ENCODE measurements around the gene KIF2B. TPM values are rescaled to one million over a fixed set of nuclear protein-coding genes. Genes with fewer than 3 reads are reported as not detected.

The KIF2B gene
- total RNA-seq, 4 donors from 2014 or later: not detected

DNA sequence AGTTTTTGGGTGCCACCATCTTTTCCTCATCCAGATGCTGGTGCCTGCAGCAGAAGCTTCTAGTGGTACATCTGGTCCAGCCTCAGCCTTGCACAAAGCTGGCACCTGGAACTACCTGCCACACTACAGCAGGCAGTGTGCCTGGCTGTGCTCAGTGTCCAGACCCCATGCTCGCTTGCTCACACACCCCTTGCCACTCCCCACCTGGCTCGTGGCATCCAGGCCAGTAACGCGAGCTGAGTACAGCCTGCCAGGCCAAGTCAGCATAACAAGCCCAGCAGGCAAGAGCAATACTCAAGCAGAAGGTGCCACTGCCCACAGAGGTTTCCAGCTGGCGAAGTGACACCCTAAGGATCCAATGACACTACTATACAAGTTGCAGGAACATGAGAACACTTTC is 29.7 kb upstream of the KIF2B start:
- Histone ChIP-seq H3K27ac (no peak overlapping the region), H3K4me1 (no peaks in the 10 kb centered on the region), H3K27me3 (no peaks in the 10 kb centered on the region), H3K9me3 (no peaks in the 10 kb centered on the region), H3K36me3 (no peaks in the 10 kb centered on the region), H3K4me3 (no peak overlapping the region)
- WGBS, 2 donors (ENCODE audit: low coverage in 1 of 2): 87% methylated on average over 5 of the region's 5 CpGs; no CpG with 5 or more reads in 1 of the 2 donors
- in situ Hi-C loops (cut with MboI; ENCODE audit: low pct_ligation_motif_present in 1 of 4, low pct_unique_long_range_greater_than_20kb in 1 of 4, low sequenced_read_pairs in 3 of 4): no loop called here
- intact Hi-C loops (cut with DNase I; ENCODE audit: low total_unique reads): no loop called here
- TF ChIP-seq EP300 (IDR thresholded peaks at IDR 0.05; ENCODE audit: low read depth): no peak
- TF ChIP-seq, protein P1, sequence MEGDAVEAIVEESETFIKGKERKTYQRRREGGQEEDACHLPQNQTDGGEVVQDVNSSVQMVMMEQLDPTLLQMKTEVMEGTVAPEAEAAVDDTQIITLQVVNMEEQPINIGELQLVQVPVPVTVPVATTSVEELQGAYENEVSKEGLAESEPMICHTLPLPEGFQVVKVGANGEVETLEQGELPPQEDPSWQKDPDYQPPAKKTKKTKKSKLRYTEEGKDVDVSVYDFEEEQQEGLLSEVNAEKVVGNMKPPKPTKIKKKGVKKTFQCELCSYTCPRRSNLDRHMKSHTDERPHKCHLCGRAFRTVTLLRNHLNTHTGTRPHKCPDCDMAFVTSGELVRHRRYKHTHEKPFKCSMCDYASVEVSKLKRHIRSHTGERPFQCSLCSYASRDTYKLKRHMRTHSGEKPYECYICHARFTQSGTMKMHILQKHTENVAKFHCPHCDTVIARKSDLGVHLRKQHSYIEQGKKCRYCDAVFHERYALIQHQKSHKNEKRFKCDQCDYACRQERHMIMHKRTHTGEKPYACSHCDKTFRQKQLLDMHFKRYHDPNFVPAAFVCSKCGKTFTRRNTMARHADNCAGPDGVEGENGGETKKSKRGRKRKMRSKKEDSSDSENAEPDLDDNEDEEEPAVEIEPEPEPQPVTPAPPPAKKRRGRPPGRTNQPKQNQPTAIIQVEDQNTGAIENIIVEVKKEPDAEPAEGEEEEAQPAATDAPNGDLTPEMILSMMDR (IDR thresholded peaks at IDR 0.05): no peak
- no peak for TF ChIP-seq POLR2AphosphoS5 (IDR thresholded peaks at IDR 0.05)
- no peak for TF ChIP-seq POLR2A (IDR thresholded peaks at IDR 0.05)
- no peak for DNase-seq

DNA sequence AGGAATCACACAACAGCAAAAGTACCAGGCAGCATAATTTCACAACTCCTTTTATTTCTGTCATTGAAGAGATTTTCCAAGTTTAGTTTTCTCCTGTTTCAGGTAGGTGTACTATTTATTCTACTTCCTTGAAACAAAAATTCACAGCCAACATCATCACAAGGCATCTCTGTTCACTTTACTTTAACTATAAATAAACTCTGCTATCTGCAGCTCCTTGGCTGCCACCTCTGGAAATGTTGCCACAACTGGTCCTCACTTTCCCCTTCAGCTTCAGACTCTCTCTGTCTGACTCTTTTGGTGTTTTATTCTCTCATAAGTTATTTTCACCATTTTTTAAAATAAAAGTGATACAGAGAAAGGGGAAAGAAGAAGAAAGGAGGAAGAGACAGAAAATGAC is 27.9 kb upstream of the KIF2B start:
- in situ Hi-C loops (cut with MboI; ENCODE audit: low pct_ligation_motif_present in 1 of 4, low pct_unique_long_range_greater_than_20kb in 1 of 4, low sequenced_read_pairs in 3 of 4): no loop called here

GRCh38 chr17:53796642-53797041 is 26.1 kb upstream of the KIF2B start:
- Histone ChIP-seq H3K36me3 (no peaks in the 10 kb centered on the region), H3K9me3 (no peaks in the 10 kb centered on the region), H3K4me1 (no peaks in the 10 kb centered on the region), H3K4me3 (no peak overlapping the region), H3K27ac (no peak overlapping the region), H3K27me3 (no peaks in the 10 kb centered on the region)
- TF ChIP-seq POLR2AphosphoS5 (IDR thresholded peaks at IDR 0.05) (no peak), EP300 (IDR thresholded peaks at IDR 0.05; ENCODE audit: low read depth) (no peak), POLR2A (IDR thresholded peaks at IDR 0.05) (no peak)
- TF ChIP-seq, protein P1 (IDR thresholded peaks at IDR 0.05): no peak
- in situ Hi-C loops (cut with MboI; ENCODE audit: low pct_ligation_motif_present in 1 of 4, low pct_unique_long_range_greater_than_20kb in 1 of 4, low sequenced_read_pairs in 3 of 4) (no loop called here), intact Hi-C loops (cut with DNase I; ENCODE audit: low total_unique reads) (no loop called here)
- DNase-seq: no peak
- 63% methylated on average over 1 of the region's 1 CpG; no CpG with 5 or more reads in 1 of the 2 donors for WGBS, 2 donors (ENCODE audit: low coverage in 1 of 2)

More for the DNA sequence above, 27.9 kb upstream of the KIF2B start:
- no peaks in the 10 kb centered on the region for H3K4me1 ChIP-seq
- no peaks in the 10 kb centered on the region for H3K9me3 ChIP-seq
- TF ChIP-seq EP300 (IDR thresholded peaks at IDR 0.05; ENCODE audit: low read depth) (no peak), POLR2AphosphoS5 (IDR thresholded peaks at IDR 0.05) (no peak), POLR2A (IDR thresholded peaks at IDR 0.05) (no peak)
- TF ChIP-seq, protein P1 (IDR thresholded peaks at IDR 0.05): no peak
- intact Hi-C loops (cut with DNase I; ENCODE audit: low total_unique reads): no loop called here
- DNase-seq: no peak
- H3K27ac ChIP-seq: no peak overlapping the region
- H3K4me3 ChIP-seq: no peak overlapping the region
- no peaks in the 10 kb centered on the region for H3K27me3 ChIP-seq
- H3K36me3 ChIP-seq: no peaks in the 10 kb centered on the region

DNA sequence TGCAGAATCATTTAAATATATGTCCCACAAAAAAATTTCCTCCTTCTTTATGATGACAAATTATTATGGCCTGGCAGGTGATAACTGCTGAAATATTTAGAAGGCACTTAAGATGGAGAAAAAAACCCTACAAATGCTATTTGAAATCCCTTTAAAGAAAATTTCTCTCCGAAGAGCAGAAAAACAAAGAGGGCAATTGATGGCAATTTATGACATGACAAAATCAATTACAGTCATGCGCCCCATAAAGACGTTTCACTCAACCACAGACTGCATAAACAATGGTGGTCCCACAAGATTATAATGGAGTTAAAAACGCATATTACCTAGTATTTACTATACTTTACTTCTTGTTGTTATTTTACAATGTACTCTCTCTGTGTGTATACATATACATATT is 25.2 kb upstream of the KIF2B start:
- H3K4me3 ChIP-seq: no peak overlapping the region
- H3K9me3 ChIP-seq: no peaks in the 10 kb centered on the region
- DNase-seq: no peak
- H3K4me1 ChIP-seq: no peaks in the 10 kb centered on the region
- intact Hi-C loops (cut with DNase I; ENCODE audit: low total_unique reads): no loop called here
- TF ChIP-seq POLR2A (IDR thresholded peaks at IDR 0.05): no peak
- no peak for TF ChIP-seq POLR2AphosphoS5 (IDR thresholded peaks at IDR 0.05)
- TF ChIP-seq, protein P1 (IDR thresholded peaks at IDR 0.05): no peak
- no peak for TF ChIP-seq EP300 (IDR thresholded peaks at IDR 0.05; ENCODE audit: low read depth)
- H3K36me3 ChIP-seq: no peaks in the 10 kb centered on the region
- no peak overlapping the region for H3K27ac ChIP-seq
- WGBS, 2 donors (ENCODE audit: low coverage in 1 of 2): 47 to 67% methylated on average over 4 of the region's 4 CpGs
- in situ Hi-C loops (cut with MboI; ENCODE audit: low pct_ligation_motif_present in 1 of 4, low pct_unique_long_range_greater_than_20kb in 1 of 4, low sequenced_read_pairs in 3 of 4): no loop called here
- no peaks in the 10 kb centered on the region for H3K27me3 ChIP-seq

Measured in transverse colon (tissue), 4 donors.